ENCODE results near the gene BMAL1.

BMAL1 gene

GRCh38 chr11:13318498-13319295 lies 41.1 kb downstream of the BMAL1 start:
- no peak for DNase-seq

- DNase-seq, result no peak
Observed at GRCh38 chr11:13320688-13321087, 43.1 kb downstream of the BMAL1 start.

GRCh38 chr11:13321431-13321830 lies 43.8 kb downstream of the BMAL1 start:
- no peak for DNase-seq

GRCh38 chr11:13324141-13324540 lies 46.6 kb downstream of the BMAL1 start:
- DNase-seq, result no peak

GRCh38 chr11:13324709-13325108 lies 47.1 kb downstream of the BMAL1 start:
- DNase-seq, result no peak

- DNase-seq, result no peak
Observed at GRCh38 chr11:13327421-13327820, 49.8 kb downstream of the BMAL1 start.

- DNase-seq, result no peak
Observed at GRCh38 chr11:13328286-13328685, 50.7 kb downstream of the BMAL1 start.

- peak; percentile 83 to 97 for DNase-seq
Observed at GRCh38 chr11:13329670-13330356, 52.2 kb downstream of the BMAL1 start.

GRCh38 chr11:13332124-13332523 lies 54.5 kb downstream of the BMAL1 start:
- no peak for DNase-seq

GRCh38 chr11:13333456-13333957 lies 55.9 kb downstream of the BMAL1 start:
- no peak for DNase-seq

- DNase-seq, result no peak
Observed at GRCh38 chr11:13334034-13334786, 56.6 kb downstream of the BMAL1 start.

- peak; percentile 34 to 58 for DNase-seq
Observed at GRCh38 chr11:13335319-13335718, 57.7 kb downstream of the BMAL1 start.

GRCh38 chr11:13336246-13336878 lies 58.8 kb downstream of the BMAL1 start:
- DNase-seq, result no peak

GRCh38 chr11:13338019-13338426 lies 60.4 kb downstream of the BMAL1 start:
- DNase-seq, result no peak

GRCh38 chr11:13338427-13339069 lies 61.0 kb downstream of the BMAL1 start:
- DNase-seq, result no peak

- DNase-seq, result no peak
Observed at GRCh38 chr11:13339195-13340153, 61.9 kb downstream of the BMAL1 start.

- DNase-seq, result no peak
Observed at GRCh38 chr11:13341026-13341425, 63.4 kb downstream of the BMAL1 start.

- no peak for DNase-seq
Observed at GRCh38 chr11:13343067-13343466, 65.5 kb downstream of the BMAL1 start.

- peak; percentile 7 to 70 for DNase-seq
Observed at GRCh38 chr11:13343931-13344717, 66.5 kb downstream of the BMAL1 start.

GRCh38 chr11:13344818-13345217 lies 67.2 kb downstream of the BMAL1 start:
- no peak for DNase-seq

Data from NCI-H524 (cell line).